HepG2 (cell line): ENCODE measurements around the gene GGTLC2. TPM values are rescaled to one million over a fixed set of nuclear protein-coding genes. Genes with fewer than 3 reads are reported as not detected.

Source experiments
- ATAC-seq: fragments of 200-7000 bp; cut with Tn5 transposase; 3 replicates; pipeline ENCODE4 v1.9.1; 2020; ENCODE audit warnings: mild to moderate bottlenecking, moderate library complexity
- BruUV-seq: library from RNA; stranded (reverse); fragments of 400-500 nt; replicated peaks from 2 replicates; lab custom pipeline; 2021; lab: Mats Ljungman, UMichigan
- CTCF ChIA-PET: fragments of 300-600 bp; formaldehyde crosslinking; extraction: SDS; loops from one replicate; lab custom pipeline; 2021; ENCODE audit warnings: low total read pairs, inconsistent platforms, low intra/inter-chr PET ratio; lab: Yijun Ruan, JAX
- POLR2A ChIA-PET: fragments of 350-600 bp; sonication (Branson Sonifier 250); formaldehyde crosslinking; loops from one replicate; lab custom pipeline; 2020; ENCODE audit warnings: antibody characterized with exemption, inconsistent platforms; lab: Yijun Ruan, JAX
- DNase-seq: peaks from one replicate; pipeline ENCODE4 v3.0.0-alpha.2; 2015; ENCODE audit warnings: low spot score
- FAIRE-seq: peaks from 3 replicates; lab custom pipeline; 2011; peaks lifted over from hg19 to GRCh38; lab: Jason Lieb, UNC
- H2AFZ ChIP-seq: one replicate; pipeline ENCODE4 v1.6.1; 2011; ENCODE audit warnings: low read length, inconsistent platforms
- H3K27ac ChIP-seq: fragments of 300-600 bp; 3 replicates; pipeline ENCODE4 v1.8.0; 2011; ENCODE audit warnings: mixed run types, mild to moderate bottlenecking, mixed read lengths, low read length, inconsistent platforms; ENCODE audit not compliant: insufficient read depth; ENCODE audit errors: extremely low read length
- H3K27me3 ChIP-seq, 2 experiments: fragments of 200-600 bp in 1 of 2; 2 replicates in 1 of 2; 3 replicates in 1 of 2; pipeline versions ENCODE4 v1.6.0 to v1.8.0; 2011; ENCODE audit warnings: low read length in 2 of 2, mild to moderate bottlenecking in 2 of 2, moderate library complexity in 2 of 2, inconsistent platforms in 1 of 2; ENCODE audit not compliant: insufficient read depth in 2 of 2, control insufficient read depth in 1 of 2
- H3K36me3 ChIP-seq, 2 experiments: fragments of 200-600 bp in 1 of 2; replicated peaks in 1 of 2; 2 replicates in 1 of 2; 3 replicates in 1 of 2; pipeline versions ENCODE4 v1.5.1 to v1.8.0; 2011; ENCODE audit warnings: low read length in 2 of 2, inconsistent platforms in 1 of 2; ENCODE audit not compliant: insufficient read depth in 2 of 2, control insufficient read depth in 1 of 2
- H3K4me1 ChIP-seq: 2 replicates; pipeline ENCODE4 v1.5.1; 2012; ENCODE audit warnings: low read length, inconsistent platforms; ENCODE audit not compliant: insufficient read depth
- H3K4me2 ChIP-seq: 2 replicates; pipeline ENCODE4 v1.6.0; 2011; ENCODE audit warnings: low read depth, low read length, inconsistent platforms
- H3K4me3 ChIP-seq, 3 experiments: fragments of 200-600 bp in 1 of 3; sonication (generic), shearing (Covaris generic) in 1 of 3; replicated peaks in 1 of 3; 2 replicates each; pipeline ENCODE4 v1.5.1; 2011 to 2016; ENCODE audit warnings: low read length in 3 of 3, inconsistent platforms in 2 of 3, low read depth in 2 of 3, mild to moderate bottlenecking in 2 of 3, control low read depth in 1 of 3, mixed read lengths in 1 of 3; ENCODE audit not compliant: insufficient read depth in 1 of 3
- H3K79me2 ChIP-seq: one replicate; pipeline ENCODE4 v1.6.1; 2011; ENCODE audit warnings: low read length, inconsistent platforms; ENCODE audit not compliant: insufficient read depth
- H3K9ac ChIP-seq: 2 replicates; pipeline ENCODE4 v1.6.0; 2011; ENCODE audit warnings: mild to moderate bottlenecking, low read depth, low read length, inconsistent platforms; ENCODE audit not compliant: insufficient read depth
- H3K9me3 ChIP-seq: 2 replicates; pipeline ENCODE4 v1.5.1; 2012; ENCODE audit warnings: mild to moderate bottlenecking, low read length
- H4K20me1 ChIP-seq: 2 replicates; pipeline ENCODE4 v1.6.0; 2011; ENCODE audit warnings: inconsistent platforms, mild to moderate bottlenecking, low read length, moderate library complexity; ENCODE audit not compliant: insufficient read depth
- CBX5 ChIP-seq: sonication (generic); formaldehyde crosslinking; IDR thresholded peaks from 2 replicates; pipeline ENCODE4 v1.4.0; 2020; ENCODE audit warnings: missing genetic modification reagents, borderline replicate concordance
- CCAR2 ChIP-seq: fragments of 200-400 bp; formaldehyde crosslinking; optimal IDR thresholded peaks from 2 replicates; pipeline ENCODE3; 2018; ENCODE audit warnings: low read depth, mild to moderate bottlenecking, low read length, moderate library complexity
- HINFP ChIP-seq: sonication (generic); formaldehyde crosslinking; IDR thresholded peaks from 2 replicates; pipeline ENCODE4 v1.4.0; 2020; ENCODE audit warnings: low read depth, mild to moderate bottlenecking, missing genetic modification reagents
- KDM1A ChIP-seq: IDR thresholded peaks from 2 replicates; pipeline ENCODE4 v1.6.1; 2016; ENCODE audit warnings: missing compliant biosample characterization
- MAFF ChIP-seq: IDR thresholded peaks from 2 replicates; pipeline ENCODE4 v1.6.1; 2011; ENCODE audit warnings: low read depth, low read length, improper control_type of control experiment
- MAFK ChIP-seq, 2 experiments: IDR thresholded peaks in 1 of 2; conservative IDR thresholded peaks in 1 of 2; 2 replicates each; pipeline ENCODE4 v1.6.1; 2011; ENCODE audit warnings: improper control_type of control experiment in 2 of 2, low read length in 2 of 2
- NPAS2 ChIP-seq: sonication (generic); formaldehyde crosslinking; IDR thresholded peaks from 2 replicates; pipeline ENCODE4 v1.8.0; 2022; ENCODE audit warnings: mild to moderate bottlenecking, missing genetic modification reagents, borderline replicate concordance
- THRA ChIP-seq: sonication (generic); formaldehyde crosslinking; IDR thresholded peaks from 2 replicates; pipeline ENCODE4 v1.4.0; 2020; ENCODE audit warnings: missing genetic modification reagents, borderline replicate concordance
- ZNF761 ChIP-seq: sonication (generic); formaldehyde crosslinking; conservative IDR thresholded peaks from 2 replicates; pipeline ENCODE4 v1.4.0; 2020; ENCODE audit warnings: mild to moderate bottlenecking, missing genetic modification reagents
- ZSCAN21 ChIP-seq: sonication (generic); formaldehyde crosslinking; IDR thresholded peaks from 2 replicates; pipeline ENCODE4 v1.8.0; 2022; ENCODE audit warnings: mild to moderate bottlenecking, missing genetic modification reagents, moderate library complexity, borderline replicate concordance
- WGBS: methylation state at CpG from one replicate; pipeline ENCODE4 v1.1.6; 2017; ENCODE audit warnings: low lambda C conversion rate; 5-methylcytosine and 5-hydroxymethylcytosine counted together
- in situ Hi-C: cut with HindIII; loops from 2 replicates; pipeline ENCODE4 v1.10.0; 2017; ENCODE audit warnings: low pct_unique_long_range_greater_than_20kb; ENCODE audit not compliant: extremely low pct_ligation_motif_present
- intact Hi-C: fragments of 100-400 bp; cut with micrococcal nuclease; formaldehyde crosslinking; loops from one replicate; pipeline ENCODE4 v1.10.0; 2022; ENCODE audit not compliant: unreplicated experiment
- polyA plus RNA-seq, 8 experiments: library from polyadenylated mRNA; depleted of rRNA in 3 of 8; stranded (reverse) in 7 of 8; unstranded in 1 of 8; fragments of >200 nt; fragmentation: Illumina TruSeq in 4 of 8; extraction: Trizol in 4 of 8; gene quantifications; 2 replicates each; pipeline versions ENCODE4 v1.2.1 to v1.2.3, GENCODE V29; 2011 to 2016; ENCODE audit warnings: low read depth in 4 of 8, missing spikeins in 1 of 8, mixed read lengths in 1 of 8; ENCODE audit not compliant: insufficient read depth in 1 of 8
- total RNA-seq, 5 experiments: library from RNA; depleted of rRNA; stranded (reverse); fragments of >200 nt; fragmentation: Illumina TruSeq; extraction: Trizol; gene quantifications; 2 replicates each; pipeline ENCODE4 v1.2.3, GENCODE V29; 2016; ENCODE audit warnings: low read depth in 1 of 5

Gene GGTLC2
- total and polyA plus RNA-seq, 2 of the 13 experiments (the other 11 are each of a cell fraction or from before 2014, with no cell fraction given), result not detected

- H3K27ac ChIP-seq, result no peak overlapping the region
- no peak for ATAC-seq
- no TSS peak for BruUV-seq
- H3K4me1 ChIP-seq, result peaks cover 13% of the 10 kb centered on the region
- WGBS, result 59% methylated on average over 6 of the region's 8 CpGs
- ChIA-PET POLR2A (no interaction called here), CTCF (interaction anchor here (1.2 kb wide), 1 partner anchor 57 kb away, joined by 5 read pairs; no protein-coding TSS in a partner anchor)
- no peak overlapping the region for H2AFZ ChIP-seq
- TF ChIP-seq NPAS2 (CRISPR knock-in tag) (no peak), HINFP (no peak), ZSCAN21 (CRISPR knock-in tag) (no peak), CCAR2 (no peak), KDM1A (CRISPR knock-in tag) (no peak), MAFF (peak; percentile 86), THRA (CRISPR knock-in tag) (no peak), ZNF761 (no peak), CBX5 (CRISPR knock-in tag) (no peak), MAFK (conservative IDR thresholded peaks at IDR 0.05 in 1 of 2, IDR thresholded peaks at IDR 0.05 in 1 of 2; ENCODE audit: low read length in 2 of 2) (peak; percentile 86 to 90)
- H3K9ac ChIP-seq, result no peak overlapping the region
- intact Hi-C loops, result no loop called here
- no peaks in the 10 kb centered on the region for H3K36me3 ChIP-seq
- no peak for DNase-seq
- H3K27me3 ChIP-seq, result 0 out of 5 replicates have a peak, but pooled peaks cover 0 to 2% of the 10 kb centered on the region in 2 experiments
- H4K20me1 ChIP-seq, result no peaks in the 10 kb centered on the region; the same call in 1 of the 2 replicates
- no peak overlapping the region for H3K4me2 ChIP-seq
- no peak for FAIRE-seq
- no peaks in the 10 kb centered on the region for H3K9me3 ChIP-seq
- in situ Hi-C loops, result no loop called here
- H3K79me2 ChIP-seq, result no peaks in the 10 kb centered on the region
- no peak overlapping the region for H3K4me3 ChIP-seq
Observed at GRCh38 chr22:22691716-22692701, 47.6 kb downstream of the GGTLC2 start.
